HL-60 (cell line): ENCODE data around the gene DSCAML1.

Source experiments
- DNase-seq, 2 experiments: peaks; one replicate each; pipeline ENCODE4 v3.0.0-alpha.2; 2010 to 2020; ENCODE audit warnings: low read depth in 1 of 2, low spot score in 1 of 2
- H3K27ac ChIP-seq: fragments of 250-450 bp; sonication (Bioruptor Pico); replicated peaks from 2 replicates; pipeline ENCODE4 v1.5.1; 2020; ENCODE audit warnings: mild to moderate bottlenecking, moderate library complexity
- H3K27me3 ChIP-seq: fragments of 250-450 bp; sonication (Bioruptor Pico); 2 replicates; pipeline ENCODE4 v1.5.1; 2021; ENCODE audit warnings: mild to moderate bottlenecking, moderate library complexity; ENCODE audit not compliant: insufficient read depth, poor library complexity, severe bottlenecking
- H3K4me3 ChIP-seq: replicated peaks from 2 replicates; pipeline ENCODE4 v1.5.1; 2011; ENCODE audit warnings: mild to moderate bottlenecking, control low read depth, low read length; ENCODE audit not compliant: insufficient read depth
- GABPA ChIP-seq: IDR thresholded peaks from 2 replicates; pipeline ENCODE4 v1.6.1; 2012; ENCODE audit warnings: low read depth
- POLR2AphosphoS5 ChIP-seq: IDR thresholded peaks from 2 replicates; pipeline ENCODE4 v1.6.1; 2012; ENCODE audit warnings: low read depth
- SPI1 ChIP-seq: IDR thresholded peaks from 2 replicates; pipeline ENCODE4 v1.6.1; 2012; ENCODE audit warnings: low read depth, mild to moderate bottlenecking, borderline replicate concordance
- TF ChIP-seq, protein P1 (sequence below): IDR thresholded peaks from 2 replicates; pipeline ENCODE4 v1.6.1; 2012; ENCODE audit warnings: low read depth; ENCODE audit not compliant: insufficient replicate concordance
- TF ChIP-seq, protein P2 (sequence below): IDR thresholded peaks from one replicate; pipeline ENCODE4 v1.5.1; 2011; ENCODE audit warnings: low read length, control low read depth, inconsistent platforms; ENCODE audit not compliant: insufficient read depth

Gene DSCAML1

DNA sequence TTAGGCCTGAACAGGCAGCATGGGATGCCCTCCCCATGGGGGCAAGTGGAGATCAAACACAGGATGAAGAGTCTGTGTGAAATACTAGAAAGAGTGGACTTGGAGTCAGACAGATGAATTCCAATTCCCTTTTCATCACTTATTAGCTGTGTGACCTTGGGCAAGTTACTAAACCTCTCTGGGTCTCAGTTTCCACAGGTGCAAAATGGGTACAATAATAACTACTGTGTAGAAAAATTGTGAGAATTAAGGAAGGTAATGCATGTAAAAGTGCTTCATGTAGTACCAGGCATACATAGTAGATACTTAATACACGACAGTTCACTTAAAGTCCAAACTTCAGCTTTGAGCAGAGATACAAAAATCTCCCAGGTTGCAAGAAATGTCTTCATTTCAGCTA is 176.4 kb downstream of the DSCAML1 start:
- no peak for TF ChIP-seq GABPA
- TF ChIP-seq, protein P1, sequence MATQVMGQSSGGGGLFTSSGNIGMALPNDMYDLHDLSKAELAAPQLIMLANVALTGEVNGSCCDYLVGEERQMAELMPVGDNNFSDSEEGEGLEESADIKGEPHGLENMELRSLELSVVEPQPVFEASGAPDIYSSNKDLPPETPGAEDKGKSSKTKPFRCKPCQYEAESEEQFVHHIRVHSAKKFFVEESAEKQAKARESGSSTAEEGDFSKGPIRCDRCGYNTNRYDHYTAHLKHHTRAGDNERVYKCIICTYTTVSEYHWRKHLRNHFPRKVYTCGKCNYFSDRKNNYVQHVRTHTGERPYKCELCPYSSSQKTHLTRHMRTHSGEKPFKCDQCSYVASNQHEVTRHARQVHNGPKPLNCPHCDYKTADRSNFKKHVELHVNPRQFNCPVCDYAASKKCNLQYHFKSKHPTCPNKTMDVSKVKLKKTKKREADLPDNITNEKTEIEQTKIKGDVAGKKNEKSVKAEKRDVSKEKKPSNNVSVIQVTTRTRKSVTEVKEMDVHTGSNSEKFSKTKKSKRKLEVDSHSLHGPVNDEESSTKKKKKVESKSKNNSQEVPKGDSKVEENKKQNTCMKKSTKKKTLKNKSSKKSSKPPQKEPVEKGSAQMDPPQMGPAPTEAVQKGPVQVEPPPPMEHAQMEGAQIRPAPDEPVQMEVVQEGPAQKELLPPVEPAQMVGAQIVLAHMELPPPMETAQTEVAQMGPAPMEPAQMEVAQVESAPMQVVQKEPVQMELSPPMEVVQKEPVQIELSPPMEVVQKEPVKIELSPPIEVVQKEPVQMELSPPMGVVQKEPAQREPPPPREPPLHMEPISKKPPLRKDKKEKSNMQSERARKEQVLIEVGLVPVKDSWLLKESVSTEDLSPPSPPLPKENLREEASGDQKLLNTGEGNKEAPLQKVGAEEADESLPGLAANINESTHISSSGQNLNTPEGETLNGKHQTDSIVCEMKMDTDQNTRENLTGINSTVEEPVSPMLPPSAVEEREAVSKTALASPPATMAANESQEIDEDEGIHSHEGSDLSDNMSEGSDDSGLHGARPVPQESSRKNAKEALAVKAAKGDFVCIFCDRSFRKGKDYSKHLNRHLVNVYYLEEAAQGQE = no peak
- DNase-seq = no peak
- Histone ChIP-seq H3K27me3 (peaks cover 2% of the 10 kb centered on the region), H3K27ac (no peak overlapping the region), H3K4me3 (no peak overlapping the region)

GRCh38 chr11:117620086-117620485 is 176.9 kb downstream of the DSCAML1 start:
- Histone ChIP-seq H3K27me3 (peaks cover 2% of the 10 kb centered on the region), H3K4me3 (no peak overlapping the region), H3K27ac (no peak overlapping the region)
- TF ChIP-seq, protein P1 = no peak
- no peak for TF ChIP-seq GABPA
- no peak for TF ChIP-seq POLR2AphosphoS5
- TF ChIP-seq SPI1 = no peak
- TF ChIP-seq, protein P2, sequence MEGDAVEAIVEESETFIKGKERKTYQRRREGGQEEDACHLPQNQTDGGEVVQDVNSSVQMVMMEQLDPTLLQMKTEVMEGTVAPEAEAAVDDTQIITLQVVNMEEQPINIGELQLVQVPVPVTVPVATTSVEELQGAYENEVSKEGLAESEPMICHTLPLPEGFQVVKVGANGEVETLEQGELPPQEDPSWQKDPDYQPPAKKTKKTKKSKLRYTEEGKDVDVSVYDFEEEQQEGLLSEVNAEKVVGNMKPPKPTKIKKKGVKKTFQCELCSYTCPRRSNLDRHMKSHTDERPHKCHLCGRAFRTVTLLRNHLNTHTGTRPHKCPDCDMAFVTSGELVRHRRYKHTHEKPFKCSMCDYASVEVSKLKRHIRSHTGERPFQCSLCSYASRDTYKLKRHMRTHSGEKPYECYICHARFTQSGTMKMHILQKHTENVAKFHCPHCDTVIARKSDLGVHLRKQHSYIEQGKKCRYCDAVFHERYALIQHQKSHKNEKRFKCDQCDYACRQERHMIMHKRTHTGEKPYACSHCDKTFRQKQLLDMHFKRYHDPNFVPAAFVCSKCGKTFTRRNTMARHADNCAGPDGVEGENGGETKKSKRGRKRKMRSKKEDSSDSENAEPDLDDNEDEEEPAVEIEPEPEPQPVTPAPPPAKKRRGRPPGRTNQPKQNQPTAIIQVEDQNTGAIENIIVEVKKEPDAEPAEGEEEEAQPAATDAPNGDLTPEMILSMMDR = no peak
- DNase-seq = peak in 1 of 2 experiments; percentile 16

GRCh38 chr11:117619661-117620060 is 177.4 kb downstream of the DSCAML1 start:
- no peak for DNase-seq
- no peak overlapping the region for H3K27ac ChIP-seq
- no peak overlapping the region for H3K4me3 ChIP-seq
- H3K27me3 ChIP-seq = peaks cover 2% of the 10 kb centered on the region
- TF ChIP-seq POLR2AphosphoS5 (no peak), GABPA (no peak)
- TF ChIP-seq, protein P2 = no peak
- TF ChIP-seq, protein P1 = no peak

DNA sequence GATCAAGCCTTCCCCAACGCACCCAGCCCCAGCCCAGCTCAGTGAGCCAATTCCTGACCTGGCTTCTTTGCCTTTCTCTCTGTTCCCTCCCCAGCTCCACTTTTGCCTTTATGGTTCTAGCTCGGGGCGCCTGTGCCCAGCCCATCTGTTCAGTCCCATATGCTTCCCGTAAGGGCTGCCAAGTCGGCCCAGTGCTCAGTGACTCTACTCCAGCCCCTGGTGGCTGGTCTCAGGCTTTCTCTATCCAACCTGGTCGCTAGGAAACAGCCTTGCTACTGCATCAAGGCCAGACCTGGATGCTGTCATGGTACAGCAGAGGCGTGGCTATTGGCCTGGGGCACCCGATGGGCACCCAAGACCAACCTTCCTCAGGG is 178.0 kb downstream of the DSCAML1 start:
- TF ChIP-seq, protein P2 = no peak
- no peak for TF ChIP-seq SPI1
- no peak for TF ChIP-seq GABPA
- TF ChIP-seq, protein P1 = no peak
- TF ChIP-seq POLR2AphosphoS5 = no peak
- Histone ChIP-seq H3K27ac (no peak overlapping the region), H3K4me3 (no peak overlapping the region), H3K27me3 (peaks cover 2% of the 10 kb centered on the region)
- no peak for DNase-seq
